B cell (primary cell): ENCODE data around the gene SPOP. TPM values are rescaled to one million over a fixed set of nuclear protein-coding genes. Genes with fewer than 3 reads are reported as not detected.

Source experiments
- ATAC-seq: fragments of 200-7000 bp; cut with Tn5 transposase; one replicate; pipeline ENCODE4 v1.10.0; 2021; ENCODE audit warnings: low read depth, mild to moderate bottlenecking, moderate number of reproducible peaks, moderate library complexity
- CTCF ChIA-PET: fragments of 350-600 bp; sonication (Branson Sonifier 250); formaldehyde crosslinking; loops from one replicate; lab custom pipeline; 2021; ENCODE audit warnings: antibody characterized with exemption, inconsistent platforms; lab: Charles Lee
- POLR2A ChIA-PET: fragments of 350-600 bp; sonication (Branson Sonifier 250); formaldehyde crosslinking; loops from one replicate; lab custom pipeline; 2021; ENCODE audit warnings: antibody characterized with exemption; lab: Charles Lee
- DNase-seq: peaks from one replicate; pipeline ENCODE4 v3.0.0; 2013
- H2AFZ ChIP-seq: 2 replicates; pipeline ENCODE4 v1.6.1; 2012; ENCODE audit warnings: mild to moderate bottlenecking, low read depth, low read length; ENCODE audit not compliant: insufficient read depth, poor library complexity, severe bottlenecking
- H3K27ac ChIP-seq, 2 donors: 1 replicate in 1 of 2; 2 replicates in 1 of 2; pipeline ENCODE4 v1.5.1; 2012 to 2013; ENCODE audit warnings: low read length in 2 of 2, mild to moderate bottlenecking in 2 of 2, moderate library complexity in 1 of 2
- H3K27me3 ChIP-seq, 4 experiments: fragments of 200-600 bp in 1 of 4; sonication (generic) in 1 of 4; replicated peaks in 1 of 4; 1 replicate in 2 of 4; 2 replicates in 2 of 4; pipeline versions ENCODE4 v1.6.1 to v1.7.0; 2013 to 2016; ENCODE audit warnings: low read length in 3 of 4, mild to moderate bottlenecking in 2 of 4, mixed read lengths in 1 of 4, moderate library complexity in 1 of 4; ENCODE audit not compliant: insufficient read depth in 4 of 4, control insufficient read depth in 3 of 4; ENCODE audit errors: control extremely low read depth in 1 of 4
- H3K36me3 ChIP-seq, 2 experiments: replicated peaks in 1 of 2; 1 replicate in 1 of 2; 2 replicates in 1 of 2; pipeline versions ENCODE4 v1.6.1 to v1.7.1; 2013; ENCODE audit warnings: low read length in 1 of 2; ENCODE audit not compliant: insufficient read depth in 2 of 2, control insufficient read depth in 1 of 2; ENCODE audit errors: control extremely low read depth in 1 of 2, extremely low read depth in 1 of 2
- H3K4me1 ChIP-seq, 2 donors: fragments of 200-600 bp in 1 of 2; sonication (generic) in 1 of 2; 1 replicate in 1 of 2; 2 replicates in 1 of 2; pipeline versions ENCODE4 v1.5.1 to v1.6.1; 2013 to 2017; ENCODE audit warnings: low read length in 2 of 2; ENCODE audit not compliant: control insufficient read depth in 2 of 2, insufficient read depth in 2 of 2
- H3K4me2 ChIP-seq: replicated peaks from 2 replicates; pipeline ENCODE3; 2012; ENCODE audit warnings: mild to moderate bottlenecking, low read depth, low read length; ENCODE audit not compliant: poor library complexity, severe bottlenecking
- H3K4me3 ChIP-seq, 5 experiments: fragments of 200-600 bp in 1 of 5; sonication (generic) in 1 of 5; 1 replicate in 3 of 5; 2 replicates in 2 of 5; pipeline versions ENCODE4 v1.5.1 to v1.7.0; 2011 to 2016; ENCODE audit warnings: low read length in 4 of 5, mild to moderate bottlenecking in 4 of 5, low read depth in 2 of 5, control low read depth in 1 of 5, moderate library complexity in 1 of 5; ENCODE audit not compliant: insufficient read depth in 1 of 5; ENCODE audit errors: control extremely low read depth in 1 of 5, extremely low read depth in 1 of 5
- H3K79me2 ChIP-seq: fragments of 200-600 bp; sonication (generic); one replicate; pipeline ENCODE4 v1.6.0; 2016; ENCODE audit warnings: low read length; ENCODE audit not compliant: control insufficient read depth, insufficient read depth
- H3K9ac ChIP-seq: fragments of 200-600 bp; sonication (generic); 2 replicates; pipeline ENCODE4 v1.6.1; 2017; ENCODE audit warnings: mild to moderate bottlenecking, low read length, moderate library complexity
- H3K9me3 ChIP-seq, 3 donors: one replicate each; pipeline versions ENCODE4 v1.6.1 to v1.7.1; 2013; ENCODE audit warnings: low read length in 2 of 3; ENCODE audit not compliant: control insufficient read depth in 2 of 3, insufficient read depth in 1 of 3; ENCODE audit errors: control extremely low read depth in 1 of 3
- H4K20me1 ChIP-seq: 2 replicates; pipeline ENCODE4 v1.6.0; 2012; ENCODE audit warnings: mild to moderate bottlenecking, low read length; ENCODE audit not compliant: insufficient read depth, control insufficient read depth, poor library complexity, severe bottlenecking
- H3K27ac Mint-ChIP-seq: one replicate; pipeline ENCODE4 v1.8.0; 2021; ENCODE audit warnings: mixed read lengths
- H3K27me3 Mint-ChIP-seq: one replicate; pipeline ENCODE4 v1.8.0; 2021; ENCODE audit warnings: mixed read lengths
- H3K4me1 Mint-ChIP-seq: one replicate; pipeline ENCODE4 v1.8.0; 2021; ENCODE audit warnings: mixed read lengths
- H3K4me3 Mint-ChIP-seq: one replicate; pipeline ENCODE4 v1.8.0; 2021; ENCODE audit warnings: mixed read lengths
- H3K9me3 Mint-ChIP-seq: one replicate; pipeline ENCODE4 v1.8.0; 2022; ENCODE audit warnings: mixed read lengths; ENCODE audit not compliant: insufficient read depth
- CTCF ChIP-seq: fragments of 200-600 bp; IDR thresholded peaks from one replicate; pipeline ENCODE4 v1.8.0; 2022; ENCODE audit warnings: antibody characterized with exemption, mild to moderate bottlenecking
- EZH2 ChIP-seq: IDR thresholded peaks from 2 replicates; pipeline ENCODE4 v1.6.1; 2012; ENCODE audit warnings: borderline replicate concordance, low read depth, mild to moderate bottlenecking, moderate library complexity, low read length; ENCODE audit not compliant: insufficient read depth, poor library complexity, severe bottlenecking
- WGBS: methylation state at CpG from one replicate; pipeline ENCODE4 v1.1.5; 2013; ENCODE audit warnings: missing lambda C conversion rate; ENCODE audit not compliant: insufficient coverage; 5-methylcytosine and 5-hydroxymethylcytosine counted together
- intact Hi-C: fragments of 100-400 bp; cut with micrococcal nuclease; formaldehyde crosslinking; loops from one replicate; pipeline ENCODE4 v1.10.0; 2022
- polyA plus RNA-seq: library from polyadenylated mRNA; depleted of rRNA; stranded (reverse); fragments of >200 nt; gene quantifications from 2 replicates; pipeline ENCODE4 v1.2.3, GENCODE V29; 2012
- total RNA-seq, 2 donors: library from RNA; stranded (reverse); fragments of 120-200 nt in 1 of 2; gene quantifications; 1 replicate in 1 of 2; 2 replicates in 1 of 2; pipeline versions ENCODE4 v1.2.3 to v1.2.4, GENCODE V29; 2013 to 2022

SPOP gene
- total and polyA plus RNA-seq, 2 donors (not counting 1 experiment from before 2014, with no cell fraction given): 27.0 to 72.1 TPM

GRCh38 chr17:49583226-49583625, 94.7 kb downstream of the SPOP start:
- DNase-seq (no peak), ATAC-seq (no peak)
- H3K4me3 Mint-ChIP-seq: no peak overlapping the region
- ChIA-PET POLR2A (no interaction called here), CTCF (interaction anchor here (1.7 to 2.6 kb wide), 2 partner anchors 13 to 113 kb away, joined by 9 to 10 read pairs; no protein-coding TSS in a partner anchor)
- H3K27ac ChIP-seq: no peak overlapping the region
- no peak overlapping the region for H3K4me2 ChIP-seq
- H3K27ac Mint-ChIP-seq: peak overlapping the region; percentile 24
- H4K20me1 ChIP-seq: no peaks in the 10 kb centered on the region
- intact Hi-C loops: no loop called here
- TF ChIP-seq CTCF: no peak
- no peak for TF ChIP-seq EZH2
- peaks cover under 1% of the 10 kb centered on the region for H3K27me3 Mint-ChIP-seq
- H3K9me3 Mint-ChIP-seq: no peaks in the 10 kb centered on the region
- no peaks in the 10 kb centered on the region for H3K9me3 ChIP-seq
- H3K27me3 ChIP-seq: peaks cover 0 to 2% (median 0%) of the 10 kb centered on the region in 4 experiments
- no peak overlapping the region for H2AFZ ChIP-seq
- H3K36me3 ChIP-seq: no peaks in the 10 kb centered on the region
- H3K4me1 Mint-ChIP-seq: no peaks in the 10 kb centered on the region
- H3K9ac ChIP-seq: no peak overlapping the region
- H3K79me2 ChIP-seq: no peaks in the 10 kb centered on the region
- WGBS: 97% methylated on average over 5 of the region's 5 CpGs
- H3K4me1 ChIP-seq: no peaks in the 10 kb centered on the region
- no peak overlapping the region for H3K4me3 ChIP-seq

- no peak for TF ChIP-seq CTCF
- no peak for TF ChIP-seq EZH2
- intact Hi-C loops: no loop called here
- ATAC-seq (no peak), DNase-seq (no peak)
- peaks cover 0 to 6% (median 1%) of the 10 kb centered on the region in 4 experiments for H3K27me3 ChIP-seq
- Mint-ChIP-seq H3K4me3 (no peak overlapping the region), H3K27me3 (peaks cover 4% of the 10 kb centered on the region), H3K4me1 (no peaks in the 10 kb centered on the region), H3K9me3 (no peaks in the 10 kb centered on the region), H3K27ac (peak overlapping the region; percentile 24)
- no peak overlapping the region for H3K27ac ChIP-seq
- POLR2A ChIA-PET: no interaction called here
- H2AFZ ChIP-seq: no peak overlapping the region
- no peaks in the 10 kb centered on the region for H3K4me1 ChIP-seq
- no peak overlapping the region for H3K4me2 ChIP-seq
- no peak overlapping the region for H3K4me3 ChIP-seq
- CTCF ChIA-PET: interaction anchor here (0.6 to 2.6 kb wide), 3 partner anchors 13 to 264 kb away, joined by 3 to 10 read pairs (median 9); no protein-coding TSS in a partner anchor
- no peak overlapping the region for H3K9ac ChIP-seq
- no peaks in the 10 kb centered on the region for H3K36me3 ChIP-seq
- no peaks in the 10 kb centered on the region for H3K9me3 ChIP-seq
- WGBS: 93% methylated on average over 5 of the region's 8 CpGs
- H3K79me2 ChIP-seq: no peaks in the 10 kb centered on the region
- H4K20me1 ChIP-seq: no peaks in the 10 kb centered on the region
These were observed 95.1 kb downstream of the SPOP start for GRCh38 chr17:49582789-49583188.
